Kidney glomerular epithelial cell (primary cell): ENCODE results near the gene POLH.
"Not testable (repeated sequence)": the region's sequence is repeated elsewhere in the genome, so short reads cannot be mapped to it uniquely, and the experiment has no call there.

Experiments used
- DNase-seq: peaks from one replicate; lab custom pipeline; 2025; lab: John Stamatoyannopoulos, UW

Gene POLH

GRCh38 chr6:43633002-43633401 lies 57.0 kb downstream of the POLH start:
- not testable (repeated sequence) for DNase-seq

GRCh38 chr6:43634702-43635303 lies 58.8 kb downstream of the POLH start:
- DNase-seq = no peak

GRCh38 chr6:43635387-43636307 lies 59.7 kb downstream of the POLH start, which contains the start of gene MAD2L1BP:
MAD2L1BP (plus strand) TSS chr6:43635840; CDS start chr6:43635876, 36 bp downstream.
- DNase-seq = peak; percentile 76

GRCh38 chr6:43636308-43636659 lies 60.3 kb downstream of the POLH start:
- DNase-seq = no peak

- no peak for DNase-seq
Observed at GRCh38 chr6:43639984-43640800, 64.2 kb downstream of the POLH start.

- no peak for DNase-seq
Observed at GRCh38 chr6:43644940-43645612, 69.1 kb downstream of the POLH start, which contains the start of gene RSPH9. RSPH9 (plus strand) TSS chr6:43645036; CDS start chr6:43645099, 63 bp downstream.

- no peak for DNase-seq
Observed at GRCh38 chr6:43645613-43645964, 69.6 kb downstream of the POLH start.

- DNase-seq = no peak
Observed at GRCh38 chr6:43647613-43648012, 71.6 kb downstream of the POLH start.

- DNase-seq = no peak
Observed at GRCh38 chr6:43648248-43648647, 72.3 kb downstream of the POLH start.

GRCh38 chr6:43652822-43653221 lies 76.8 kb downstream of the POLH start:
- not testable (repeated sequence) for DNase-seq

- no peak for DNase-seq
Observed at GRCh38 chr6:43657221-43657802, 81.3 kb downstream of the POLH start.

- DNase-seq = no peak
Observed at GRCh38 chr6:43658161-43658560, 82.2 kb downstream of the POLH start.

- DNase-seq = not testable (repeated sequence)
Observed at GRCh38 chr6:43662948-43663347, 87.0 kb downstream of the POLH start.
